Mononuclear cell (primary cell): ENCODE results near the gene DCAF12. TPM values are rescaled to one million over a fixed set of nuclear protein-coding genes. Genes with fewer than 3 reads are reported as not detected.

ENCODE experiments used
- H3K27me3 ChIP-seq: 2 replicates; pipeline ENCODE4 v1.6.0; 2011; ENCODE audit warnings: low read length, control low read depth; ENCODE audit not compliant: insufficient read depth
- H3K4me1 ChIP-seq: 2 replicates; pipeline ENCODE4 v1.5.1; 2011; ENCODE audit warnings: mild to moderate bottlenecking, low read length, control low read depth; ENCODE audit not compliant: insufficient read depth
- H3K4me3 ChIP-seq: 2 replicates; pipeline ENCODE4 v1.5.1; 2011; ENCODE audit warnings: mild to moderate bottlenecking, low read length, moderate library complexity
- H3K9me3 ChIP-seq: 2 replicates; pipeline ENCODE4 v1.5.1; 2011; ENCODE audit warnings: low read depth, mild to moderate bottlenecking, control low read depth, low read length
- total RNA-seq: library from RNA; depleted of rRNA; stranded (reverse); fragments of >200 nt; gene quantifications from one replicate; pipeline ENCODE4 v1.2.3, GENCODE V29; 2012

Gene DCAF12
- 6.6 TPM for total RNA-seq

- Histone ChIP-seq H3K9me3 (no peaks in the 10 kb centered on the region), H3K4me1 (peaks cover 49% of the 10 kb centered on the region), H3K27me3 (no peaks in the 10 kb centered on the region), H3K4me3 (peak within 1 kb of the TSS; percentile 60)
These were observed at the start of gene DCAF12 for GRCh38 chr9:34126207-34127034. DCAF12 (minus strand) TSS chr9:34126698; CDS start chr9:34126431, 267 bp downstream.

GRCh38 chr9:34176089-34176488 is 49.6 kb upstream of the DCAF12 start:
- H3K4me1 ChIP-seq = peaks cover 37% of the 10 kb centered on the region
- no peak overlapping the region for H3K4me3 ChIP-seq
- no peaks in the 10 kb centered on the region for H3K9me3 ChIP-seq
- H3K27me3 ChIP-seq = no peaks in the 10 kb centered on the region

- Histone ChIP-seq H3K4me1 (peaks cover 23% of the 10 kb centered on the region), H3K27me3 (no peaks in the 10 kb centered on the region), H3K9me3 (no peaks in the 10 kb centered on the region), H3K4me3 (no peak overlapping the region)
These were observed 45.4 kb upstream of the DCAF12 start for GRCh38 chr9:34171753-34172535.

GRCh38 chr9:34170237-34170991 is 43.9 kb upstream of the DCAF12 start:
- H3K4me3 ChIP-seq = no peak overlapping the region
- H3K27me3 ChIP-seq = no peaks in the 10 kb centered on the region

GRCh38 chr9:34169125-34169524 is 42.6 kb upstream of the DCAF12 start:
- Histone ChIP-seq H3K4me3 (no peak overlapping the region), H3K9me3 (no peaks in the 10 kb centered on the region), H3K4me1 (peaks cover 23% of the 10 kb centered on the region), H3K27me3 (no peaks in the 10 kb centered on the region)

More at GRCh38 chr9:34170237-34170991, 43.9 kb upstream of the DCAF12 start:
- peaks cover 23% of the 10 kb centered on the region for H3K4me1 ChIP-seq
- no peaks in the 10 kb centered on the region for H3K9me3 ChIP-seq

GRCh38 chr9:34163434-34163833 is 36.9 kb upstream of the DCAF12 start:
- peaks cover 8% of the 10 kb centered on the region for H3K4me1 ChIP-seq
- no peak overlapping the region for H3K4me3 ChIP-seq
- no peaks in the 10 kb centered on the region for H3K27me3 ChIP-seq
- no peaks in the 10 kb centered on the region for H3K9me3 ChIP-seq

GRCh38 chr9:34158362-34158869 is 31.9 kb upstream of the DCAF12 start:
- Histone ChIP-seq H3K9me3 (no peaks in the 10 kb centered on the region), H3K4me1 (peaks cover 2% of the 10 kb centered on the region), H3K27me3 (no peaks in the 10 kb centered on the region)

GRCh38 chr9:34157898-34158297 is 31.4 kb upstream of the DCAF12 start:
- Histone ChIP-seq H3K4me1 (no peaks in the 10 kb centered on the region), H3K27me3 (no peaks in the 10 kb centered on the region), H3K9me3 (no peaks in the 10 kb centered on the region), H3K4me3 (no peak overlapping the region)

More at GRCh38 chr9:34158362-34158869, 31.9 kb upstream of the DCAF12 start:
- H3K4me3 ChIP-seq = no peak overlapping the region

GRCh38 chr9:34157318-34157717 is 30.8 kb upstream of the DCAF12 start:
- Histone ChIP-seq H3K4me3 (no peak overlapping the region), H3K27me3 (no peaks in the 10 kb centered on the region), H3K9me3 (no peaks in the 10 kb centered on the region), H3K4me1 (no peaks in the 10 kb centered on the region)

GRCh38 chr9:34154057-34154456 is 27.6 kb upstream of the DCAF12 start:
- no peaks in the 10 kb centered on the region for H3K4me1 ChIP-seq
- H3K27me3 ChIP-seq = no peaks in the 10 kb centered on the region
- no peaks in the 10 kb centered on the region for H3K9me3 ChIP-seq
- no peak overlapping the region for H3K4me3 ChIP-seq

- no peaks in the 10 kb centered on the region for H3K4me1 ChIP-seq
- H3K4me3 ChIP-seq = no peak overlapping the region
- H3K27me3 ChIP-seq = no peaks in the 10 kb centered on the region
- no peaks in the 10 kb centered on the region for H3K9me3 ChIP-seq
These were observed 24.9 kb upstream of the DCAF12 start for GRCh38 chr9:34151398-34151797.

GRCh38 chr9:34145165-34145564 is 18.7 kb upstream of the DCAF12 start:
- H3K27me3 ChIP-seq = no peaks in the 10 kb centered on the region
- peaks cover 9% of the 10 kb centered on the region for H3K4me1 ChIP-seq
- H3K4me3 ChIP-seq = no peak overlapping the region
- no peaks in the 10 kb centered on the region for H3K9me3 ChIP-seq

- H3K27me3 ChIP-seq = no peaks in the 10 kb centered on the region
- H3K4me3 ChIP-seq = no peak overlapping the region
- no peaks in the 10 kb centered on the region for H3K9me3 ChIP-seq
- H3K4me1 ChIP-seq = peaks cover 15% of the 10 kb centered on the region
These were observed 16.6 kb upstream of the DCAF12 start for GRCh38 chr9:34143116-34143515.

GRCh38 chr9:34140853-34141252 is 14.4 kb upstream of the DCAF12 start:
- H3K27me3 ChIP-seq = no peaks in the 10 kb centered on the region
- H3K4me1 ChIP-seq = peaks cover 15% of the 10 kb centered on the region
- H3K4me3 ChIP-seq = no peak overlapping the region
- no peaks in the 10 kb centered on the region for H3K9me3 ChIP-seq
